B cell (primary cell): ENCODE results near the gene MCM3AP. TPM values are rescaled to one million over a fixed set of nuclear protein-coding genes. Genes with fewer than 3 reads are reported as not detected.

Experiments
- ATAC-seq: fragments of 200-7000 bp; cut with Tn5 transposase; one replicate; pipeline ENCODE4 v1.10.0; 2021; ENCODE audit warnings: low read depth, mild to moderate bottlenecking, moderate number of reproducible peaks, moderate library complexity
- CTCF ChIA-PET: fragments of 350-600 bp; sonication (Branson Sonifier 250); formaldehyde crosslinking; loops from one replicate; lab custom pipeline; 2021; ENCODE audit warnings: antibody characterized with exemption, inconsistent platforms; lab: Charles Lee
- POLR2A ChIA-PET: fragments of 350-600 bp; sonication (Branson Sonifier 250); formaldehyde crosslinking; loops from one replicate; lab custom pipeline; 2021; ENCODE audit warnings: antibody characterized with exemption; lab: Charles Lee
- DNase-seq: peaks from one replicate; pipeline ENCODE4 v3.0.0; 2013
- H2AFZ ChIP-seq: 2 replicates; pipeline ENCODE4 v1.6.1; 2012; ENCODE audit warnings: mild to moderate bottlenecking, low read depth, low read length; ENCODE audit not compliant: insufficient read depth, poor library complexity, severe bottlenecking
- H3K27ac ChIP-seq, 2 donors: 1 replicate in 1 of 2; 2 replicates in 1 of 2; pipeline ENCODE4 v1.5.1; 2012 to 2013; ENCODE audit warnings: low read length in 2 of 2, mild to moderate bottlenecking in 2 of 2, moderate library complexity in 1 of 2
- H3K27me3 ChIP-seq, 4 experiments: fragments of 200-600 bp in 1 of 4; sonication (generic) in 1 of 4; replicated peaks in 1 of 4; 1 replicate in 2 of 4; 2 replicates in 2 of 4; pipeline versions ENCODE4 v1.6.1 to v1.7.0; 2013 to 2016; ENCODE audit warnings: low read length in 3 of 4, mild to moderate bottlenecking in 2 of 4, mixed read lengths in 1 of 4, moderate library complexity in 1 of 4; ENCODE audit not compliant: insufficient read depth in 4 of 4, control insufficient read depth in 3 of 4; ENCODE audit errors: control extremely low read depth in 1 of 4
- H3K36me3 ChIP-seq, 2 experiments: replicated peaks in 1 of 2; 1 replicate in 1 of 2; 2 replicates in 1 of 2; pipeline versions ENCODE4 v1.6.1 to v1.7.1; 2013; ENCODE audit warnings: low read length in 1 of 2; ENCODE audit not compliant: insufficient read depth in 2 of 2, control insufficient read depth in 1 of 2; ENCODE audit errors: control extremely low read depth in 1 of 2, extremely low read depth in 1 of 2
- H3K4me1 ChIP-seq, 2 donors: fragments of 200-600 bp in 1 of 2; sonication (generic) in 1 of 2; 1 replicate in 1 of 2; 2 replicates in 1 of 2; pipeline versions ENCODE4 v1.5.1 to v1.6.1; 2013 to 2017; ENCODE audit warnings: low read length in 2 of 2; ENCODE audit not compliant: control insufficient read depth in 2 of 2, insufficient read depth in 2 of 2
- H3K4me2 ChIP-seq: replicated peaks from 2 replicates; pipeline ENCODE3; 2012; ENCODE audit warnings: mild to moderate bottlenecking, low read depth, low read length; ENCODE audit not compliant: poor library complexity, severe bottlenecking
- H3K4me3 ChIP-seq, 5 experiments: fragments of 200-600 bp in 1 of 5; sonication (generic) in 1 of 5; 1 replicate in 3 of 5; 2 replicates in 2 of 5; pipeline versions ENCODE4 v1.5.1 to v1.7.0; 2011 to 2016; ENCODE audit warnings: low read length in 4 of 5, mild to moderate bottlenecking in 4 of 5, low read depth in 2 of 5, control low read depth in 1 of 5, moderate library complexity in 1 of 5; ENCODE audit not compliant: insufficient read depth in 1 of 5; ENCODE audit errors: control extremely low read depth in 1 of 5, extremely low read depth in 1 of 5
- H3K79me2 ChIP-seq: fragments of 200-600 bp; sonication (generic); one replicate; pipeline ENCODE4 v1.6.0; 2016; ENCODE audit warnings: low read length; ENCODE audit not compliant: control insufficient read depth, insufficient read depth
- H3K9ac ChIP-seq: fragments of 200-600 bp; sonication (generic); 2 replicates; pipeline ENCODE4 v1.6.1; 2017; ENCODE audit warnings: mild to moderate bottlenecking, low read length, moderate library complexity
- H3K9me3 ChIP-seq, 3 donors: one replicate each; pipeline versions ENCODE4 v1.6.1 to v1.7.1; 2013; ENCODE audit warnings: low read length in 2 of 3; ENCODE audit not compliant: control insufficient read depth in 2 of 3, insufficient read depth in 1 of 3; ENCODE audit errors: control extremely low read depth in 1 of 3
- H4K20me1 ChIP-seq: 2 replicates; pipeline ENCODE4 v1.6.0; 2012; ENCODE audit warnings: mild to moderate bottlenecking, low read length; ENCODE audit not compliant: insufficient read depth, control insufficient read depth, poor library complexity, severe bottlenecking
- H3K27ac Mint-ChIP-seq: one replicate; pipeline ENCODE4 v1.8.0; 2021; ENCODE audit warnings: mixed read lengths
- H3K27me3 Mint-ChIP-seq: one replicate; pipeline ENCODE4 v1.8.0; 2021; ENCODE audit warnings: mixed read lengths
- H3K4me1 Mint-ChIP-seq: one replicate; pipeline ENCODE4 v1.8.0; 2021; ENCODE audit warnings: mixed read lengths
- H3K4me3 Mint-ChIP-seq: one replicate; pipeline ENCODE4 v1.8.0; 2021; ENCODE audit warnings: mixed read lengths
- H3K9me3 Mint-ChIP-seq: one replicate; pipeline ENCODE4 v1.8.0; 2022; ENCODE audit warnings: mixed read lengths; ENCODE audit not compliant: insufficient read depth
- CTCF ChIP-seq: fragments of 200-600 bp; IDR thresholded peaks from one replicate; pipeline ENCODE4 v1.8.0; 2022; ENCODE audit warnings: antibody characterized with exemption, mild to moderate bottlenecking
- EZH2 ChIP-seq: IDR thresholded peaks from 2 replicates; pipeline ENCODE4 v1.6.1; 2012; ENCODE audit warnings: borderline replicate concordance, low read depth, mild to moderate bottlenecking, moderate library complexity, low read length; ENCODE audit not compliant: insufficient read depth, poor library complexity, severe bottlenecking
- WGBS: methylation state at CpG from one replicate; pipeline ENCODE4 v1.1.5; 2013; ENCODE audit warnings: missing lambda C conversion rate; ENCODE audit not compliant: insufficient coverage; 5-methylcytosine and 5-hydroxymethylcytosine counted together
- intact Hi-C: fragments of 100-400 bp; cut with micrococcal nuclease; formaldehyde crosslinking; loops from one replicate; pipeline ENCODE4 v1.10.0; 2022
- polyA plus RNA-seq: library from polyadenylated mRNA; depleted of rRNA; stranded (reverse); fragments of >200 nt; gene quantifications from 2 replicates; pipeline ENCODE4 v1.2.3, GENCODE V29; 2012
- total RNA-seq, 2 donors: library from RNA; stranded (reverse); fragments of 120-200 nt in 1 of 2; gene quantifications; 1 replicate in 1 of 2; 2 replicates in 1 of 2; pipeline versions ENCODE4 v1.2.3 to v1.2.4, GENCODE V29; 2013 to 2022

The MCM3AP gene
- total and polyA plus RNA-seq, 2 donors (not counting 1 experiment from before 2014, with no cell fraction given): 61.7 to 180 TPM

- H3K4me3 Mint-ChIP-seq: no peak overlapping the region
- peaks cover 5% of the 10 kb centered on the region for H3K79me2 ChIP-seq
- no peak overlapping the region for H3K4me2 ChIP-seq
- peaks cover 2 to 82% of the 10 kb centered on the region in 2 experiments for H3K36me3 ChIP-seq
- H3K9me3 Mint-ChIP-seq: no peaks in the 10 kb centered on the region
- WGBS: 92% methylated on average over 7 of the region's 7 CpGs
- H3K9me3 ChIP-seq: no peaks in the 10 kb centered on the region
- no peak for TF ChIP-seq CTCF
- TF ChIP-seq EZH2: no peak
- POLR2A ChIA-PET: no interaction called here
- H3K4me3 ChIP-seq: no peak overlapping the region
- H3K27ac ChIP-seq: no peak overlapping the region
- DNase-seq (no peak), ATAC-seq (no peak)
- no peaks in the 10 kb centered on the region for H3K27me3 Mint-ChIP-seq
- H2AFZ ChIP-seq: no peak overlapping the region
- H4K20me1 ChIP-seq: no peaks in the 10 kb centered on the region
- no peaks in the 10 kb centered on the region for H3K27me3 ChIP-seq
- no peak overlapping the region for H3K9ac ChIP-seq
- H3K4me1 ChIP-seq: no peaks in the 10 kb centered on the region
- no peak overlapping the region for H3K27ac Mint-ChIP-seq
- CTCF ChIA-PET: interaction anchor here (1.3 kb wide), 1 partner anchor 11 kb away, joined by 5 read pairs; no protein-coding TSS in a partner anchor
- no peaks in the 10 kb centered on the region for H3K4me1 Mint-ChIP-seq
- intact Hi-C loops: no loop called here
Measured at GRCh38 chr21:46239817-46240325, 45.5 kb downstream of the MCM3AP start.

GRCh38 chr21:46237474-46237873 is 47.9 kb downstream of the MCM3AP start:
- no peak overlapping the region for H3K27ac ChIP-seq
- no peak overlapping the region for H2AFZ ChIP-seq
- ChIA-PET POLR2A (interaction anchor here (0.7 kb wide), 1 partner anchor 22 kb away, joined by 6 read pairs; no protein-coding TSS in a partner anchor), CTCF (no interaction called here)
- H3K4me3 Mint-ChIP-seq: no peak overlapping the region
- H3K27me3 ChIP-seq: no peaks in the 10 kb centered on the region
- no peaks in the 10 kb centered on the region for H3K9me3 Mint-ChIP-seq
- no peaks in the 10 kb centered on the region for H3K4me1 Mint-ChIP-seq
- DNase-seq (no peak), ATAC-seq (no peak)
- H3K9me3 ChIP-seq: no peaks in the 10 kb centered on the region
- H3K27me3 Mint-ChIP-seq: no peaks in the 10 kb centered on the region
- intact Hi-C loops: no loop called here
- no peak overlapping the region for H3K4me2 ChIP-seq
- H3K4me1 ChIP-seq: no peaks in the 10 kb centered on the region
- no peak overlapping the region for H3K4me3 ChIP-seq
- no peaks in the 10 kb centered on the region for H3K79me2 ChIP-seq
- H3K9ac ChIP-seq: no peak overlapping the region
- TF ChIP-seq EZH2 (no peak), CTCF (no peak)
- no peak overlapping the region for H3K27ac Mint-ChIP-seq
- 100% methylated on average over 1 of the region's 5 CpGs for WGBS
- H3K36me3 ChIP-seq: peaks cover 2 to 67% of the 10 kb centered on the region in 2 experiments
- H4K20me1 ChIP-seq: no peaks in the 10 kb centered on the region
